ENCODE results near the gene SLX1B. TPM values are rescaled to one million over a fixed set of nuclear protein-coding genes. Genes with fewer than 3 reads are reported as not detected.

SLX1B gene
- 16.7 and 28.7 TPM in 2 replicates for total RNA-seq

GRCh38 chr16:29454269-29454668 lies at the start of gene SLX1B, which contains the start of gene BOLA2:
Gene SLX1B (plus strand): TSS chr16:29454533.
Gene BOLA2 (minus strand): TSS chr16:29454351. CDS start chr16:29454253, 98 bp downstream.

GRCh38 chr16:29459706-29460646 lies 5.6 kb downstream of the SLX1B start, which contains the start of gene SULT1A4:
Gene SULT1A4 (plus strand): TSS chr16:29459913. CDS start chr16:29461386, 1,473 bp downstream.

GRCh38 chr16:29506308-29506707 lies 52.0 kb downstream of the SLX1B start, which contains the start of gene NPIPB12:
Gene NPIPB12 (minus strand): TSS chr16:29506408.

Other genes with a start within 250 kb of the SLX1B start
- 0.17 and 2.6 TPM in 2 replicates for gene NPIPB11, start 47.8 kb upstream of the SLX1B start, total RNA-seq
- gene BOLA2, start 182 bp upstream of the SLX1B start, total RNA-seq, result 13.9 and 25.5 TPM in 2 replicates
- 3.0 and 4.9 TPM in 2 replicates for gene SULT1A4, start 5.4 kb downstream of the SLX1B start, total RNA-seq
- 15.2 and 51.6 TPM in 2 replicates for gene NPIPB12, start 51.9 kb downstream of the SLX1B start, total RNA-seq
- not detected in 2 replicates for gene SPN, start 208.7 kb downstream of the SLX1B start, total RNA-seq
- 29.5 and 57.1 TPM in 2 replicates for gene QPRT, start 224.6 kb downstream of the SLX1B start, total RNA-seq